ENCODE measurements around the gene KIAA1614.

DNA sequence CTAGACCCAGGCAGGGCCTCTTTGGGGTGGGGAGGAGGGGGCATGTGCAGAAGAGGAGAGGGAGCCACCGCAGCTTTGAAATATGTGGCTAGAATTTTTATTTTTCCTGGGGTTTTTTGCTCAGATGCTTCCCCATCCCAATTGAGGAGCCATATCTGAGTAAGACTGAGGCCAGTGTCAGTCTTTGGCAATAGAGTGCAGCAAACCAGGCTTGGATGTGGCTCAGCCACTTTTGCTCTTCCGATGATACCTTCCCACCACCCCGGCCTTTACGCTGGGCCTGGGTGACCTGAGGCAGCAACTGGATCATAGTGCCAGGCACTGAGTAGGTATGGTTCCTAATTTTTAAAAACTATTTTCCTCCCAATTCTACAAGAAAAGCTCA lies 36.9 kb downstream of the KIAA1614 start:
- no peak for TF ChIP-seq POLR2AphosphoS5 (IDR thresholded peaks at IDR 0.05)
- TF ChIP-seq CTCF (IDR thresholded peaks at IDR 0.05): no peak
- TF ChIP-seq POLR2A (IDR thresholded peaks at IDR 0.05): no peak

All from breast epithelium (tissue), 3 donors.